ENCODE results near the gene COX5B. TPM values are rescaled to one million over a fixed set of nuclear protein-coding genes. Genes with fewer than 3 reads are reported as not detected.
A peak's percentile ranks its signal among the peaks of the same experiment; 100 is the strongest.
"Not testable (repeated sequence)": the region's sequence is repeated elsewhere in the genome, so short reads cannot be mapped to it uniquely, and the experiment has no call there.

COX5B gene
- polyA plus RNA-seq, 3 donors, result 190 to 246 (median 208) TPM

GRCh38 chr2:97664636-97664970 lies 18.7 kb downstream of the COX5B start:
- DNase-seq, result no peak

- no peak for DNase-seq
These were observed 23.6 kb downstream of the COX5B start, which contains the start of gene C2orf92 for GRCh38 chr2:97669448-97669847. C2orf92 (plus strand) TSS chr2:97669713; CDS start chr2:97669789, 76 bp downstream.

GRCh38 chr2:97670471-97670870 lies 24.6 kb downstream of the COX5B start:
- DNase-seq, result no peak

GRCh38 chr2:97671526-97671925 lies 25.7 kb downstream of the COX5B start:
- no peak for DNase-seq

- not testable (repeated sequence) for DNase-seq
These were observed 26.8 kb downstream of the COX5B start for GRCh38 chr2:97672606-97673140.

- no peak for DNase-seq
These were observed 27.5 kb downstream of the COX5B start for GRCh38 chr2:97673182-97673914.

- peak; percentile 58 for DNase-seq
These were observed 28.0 kb downstream of the COX5B start for GRCh38 chr2:97673915-97674283.

GRCh38 chr2:97675430-97676113 lies 29.7 kb downstream of the COX5B start:
- DNase-seq, result no peak

GRCh38 chr2:97676620-97677019 lies 30.8 kb downstream of the COX5B start:
- DNase-seq, result no peak

GRCh38 chr2:97677480-97677879 lies 31.6 kb downstream of the COX5B start:
- no peak for DNase-seq

- DNase-seq, result no peak
These were observed 32.4 kb downstream of the COX5B start for GRCh38 chr2:97678298-97678697.

GRCh38 chr2:97687235-97687634 lies 41.4 kb downstream of the COX5B start:
- not testable (repeated sequence) for DNase-seq

GRCh38 chr2:97688062-97688827 lies 42.4 kb downstream of the COX5B start:
- no peak for DNase-seq

- no peak for DNase-seq
These were observed 45.3 kb downstream of the COX5B start for GRCh38 chr2:97691166-97691565.

- DNase-seq, result no peak
These were observed 47.6 kb downstream of the COX5B start for GRCh38 chr2:97693476-97693875.

GRCh38 chr2:97695744-97696143 lies 49.9 kb downstream of the COX5B start:
- no peak for DNase-seq

- peak; percentile 81 for DNase-seq
These were observed 51.7 kb downstream of the COX5B start for GRCh38 chr2:97697252-97698235.

Data from renal pelvis (tissue), 4 donors.